Aorta (tissue), 5 donors: Measurements from ENCODE around the gene NCEH1. TPM values are rescaled to one million over a fixed set of nuclear protein-coding genes. Genes with fewer than 3 reads are reported as not detected.

Experiments
- ATAC-seq: fragments of 200-7000 bp; cut with Tn5 transposase; one replicate; pipeline ENCODE4 v1.9.1; 2022; ENCODE audit warnings: moderate library complexity; ENCODE audit not compliant: low FRiP score
- DNase-seq, 2 donors: peaks; one replicate each; pipeline ENCODE4 v3.0.0-alpha.2; 2020
- H3K27ac ChIP-seq, 2 donors: one replicate each; pipeline ENCODE4 v1.5.1; 2013; ENCODE audit warnings: low read length in 2 of 2, mild to moderate bottlenecking in 2 of 2, moderate library complexity in 2 of 2, control low read depth in 1 of 2, inconsistent platforms in 1 of 2, low read depth in 1 of 2
- H3K27me3 ChIP-seq, 2 donors: one replicate each; pipeline ENCODE4 v1.6.1; 2013; ENCODE audit warnings: control low read depth in 1 of 2, low read length in 1 of 2, mild to moderate bottlenecking in 1 of 2, moderate library complexity in 1 of 2; ENCODE audit not compliant: insufficient read depth in 2 of 2, control insufficient read depth in 1 of 2
- H3K36me3 ChIP-seq, 2 donors: one replicate each; pipeline ENCODE4 v1.6.1; 2013; ENCODE audit warnings: control low read depth in 1 of 2, low read length in 1 of 2, mild to moderate bottlenecking in 1 of 2; ENCODE audit not compliant: insufficient read depth in 2 of 2, control insufficient read depth in 1 of 2
- H3K4me1 ChIP-seq, 2 donors: one replicate each; pipeline ENCODE4 v1.6.1; 2013; ENCODE audit warnings: low read length in 2 of 2, control low read depth in 1 of 2, mild to moderate bottlenecking in 1 of 2, moderate library complexity in 1 of 2; ENCODE audit not compliant: insufficient read depth in 2 of 2, control insufficient read depth in 1 of 2
- H3K4me3 ChIP-seq, 2 donors: one replicate each; pipeline ENCODE4 v1.5.1; 2013; ENCODE audit warnings: low read length in 2 of 2, control low read depth in 1 of 2, mild to moderate bottlenecking in 1 of 2
- H3K9me3 ChIP-seq: one replicate; pipeline ENCODE4 v1.6.1; 2013; ENCODE audit warnings: mild to moderate bottlenecking, low read length; ENCODE audit not compliant: control insufficient read depth
- WGBS, 2 donors: extraction: QIAGEN DNeasy Blood & Tissue Kit; methylation state at CpG; one replicate each; pipeline ENCODE4 v1.1.7; 2013; 5-methylcytosine and 5-hydroxymethylcytosine counted together
- intact Hi-C, 2 donors: fragments of 100-400 bp; cut with DNase I; formaldehyde crosslinking; loops; one replicate each; pipeline versions ENCODE4 v1.14.2 to v1.15.0; 2022
- polyA plus RNA-seq, 2 donors: library from polyadenylated mRNA; stranded (reverse); fragments of 200-250 nt; gene quantifications; one replicate each; pipeline ENCODE4 v1.2.3, GENCODE V29; 2013
- total RNA-seq, 2 donors: library from RNA; stranded (reverse); fragmentation: NEBNext Ultra II Directional; extraction: Animal tissue kit (Norgen Biotek cat#: 25700); gene quantifications; one replicate each; pipeline ENCODE4 v1.2.1, GENCODE V29; 2021
- donor health status: healthy with polysubstance abuse.
- donor health status: Bipolar disorder and iron deficiency.
- donor health status: DM: no; HTN: no; CAD: no.
- donor health status: DM: no; HTN: no; CAD: no.
- donor health status: DM: yes; HTN: yes; CAD: no.

The NCEH1 gene
- total and polyA plus RNA-seq, 4 donors: 2.3 to 12.5 (median 6.5) TPM

- DNase-seq: no peak
- intact Hi-C loops: no loop called here
- WGBS, 2 donors: 73 to 87% methylated on average over 14 of the region's 14 CpGs
- ATAC-seq: no peak
- no peaks in the 10 kb centered on the region for H3K9me3 ChIP-seq
- H3K36me3 ChIP-seq: peaks cover 0 to 6% of the 10 kb centered on the region in 2 donors
- no peak overlapping the region for H3K4me3 ChIP-seq
- H3K27ac ChIP-seq: no peak overlapping the region
- H3K4me1 ChIP-seq: peaks cover 0 to 3% of the 10 kb centered on the region in 2 donors
- H3K27me3 ChIP-seq: no peaks in the 10 kb centered on the region
Observed at GRCh38 chr3:172647823-172648222, 63.0 kb downstream of the NCEH1 start.

GRCh38 chr3:172647080-172647479, 63.8 kb downstream of the NCEH1 start:
- Histone ChIP-seq H3K27me3 (no peaks in the 10 kb centered on the region), H3K4me3 (no peak overlapping the region), H3K9me3 (no peaks in the 10 kb centered on the region), H3K27ac (no peak overlapping the region), H3K36me3 (peaks cover 0 to 6% of the 10 kb centered on the region in 2 donors), H3K4me1 (peaks cover 0 to 3% of the 10 kb centered on the region in 2 donors)
- ATAC-seq (no peak), DNase-seq (no peak)
- 33 to 48% methylated on average over 3 of the region's 3 CpGs for WGBS, 2 donors
- intact Hi-C loops: no loop called here

- intact Hi-C loops: no loop called here
- 45 to 49% methylated on average over 5 of the region's 5 CpGs for WGBS, 2 donors
- no peak for DNase-seq
- H3K9me3 ChIP-seq: no peaks in the 10 kb centered on the region
- peaks cover 0 to 3% of the 10 kb centered on the region in 2 donors for H3K4me1 ChIP-seq
- no peaks in the 10 kb centered on the region for H3K27me3 ChIP-seq
- ATAC-seq: no peak
- no peak overlapping the region for H3K4me3 ChIP-seq
- H3K36me3 ChIP-seq: peaks cover 0 to 6% of the 10 kb centered on the region in 2 donors
- H3K27ac ChIP-seq: no peak overlapping the region
Observed at GRCh38 chr3:172646439-172647015, 64.3 kb downstream of the NCEH1 start.

- H3K9me3 ChIP-seq: no peaks in the 10 kb centered on the region
- no peaks in the 10 kb centered on the region for H3K27me3 ChIP-seq
- peaks cover 0 to 3% of the 10 kb centered on the region in 2 donors for H3K4me1 ChIP-seq
- no peak for ATAC-seq
- WGBS, 2 donors: 96 to 97% methylated on average over 3 of the region's 3 CpGs
- peaks cover 0 to 6% of the 10 kb centered on the region in 2 donors for H3K36me3 ChIP-seq
- H3K27ac ChIP-seq: no peak overlapping the region
- DNase-seq: no peak
- intact Hi-C loops: no loop called here
- H3K4me3 ChIP-seq: no peak overlapping the region
Observed at GRCh38 chr3:172644258-172644657, 66.6 kb downstream of the NCEH1 start.

- WGBS, 2 donors: 66% methylated on average over 5 of the region's 5 CpGs
- Histone ChIP-seq H3K9me3 (no peaks in the 10 kb centered on the region), H3K27ac (no peak overlapping the region), H3K4me3 (no peak overlapping the region), H3K27me3 (no peaks in the 10 kb centered on the region), H3K36me3 (peaks cover 0 to 6% of the 10 kb centered on the region in 2 donors), H3K4me1 (peaks cover 0 to 3% of the 10 kb centered on the region in 2 donors)
- intact Hi-C loops: no loop called here
- ATAC-seq (no peak), DNase-seq (no peak)
Observed at GRCh38 chr3:172643506-172644179, 67.2 kb downstream of the NCEH1 start.

- H3K4me3 ChIP-seq: no peak overlapping the region
- H3K4me1 ChIP-seq: no peaks in the 10 kb centered on the region
- DNase-seq (no peak), ATAC-seq (peak; percentile 33)
- WGBS, 2 donors: 86 to 90% methylated on average over 5 of the region's 5 CpGs
- no peaks in the 10 kb centered on the region for H3K27me3 ChIP-seq
- H3K9me3 ChIP-seq: no peaks in the 10 kb centered on the region
- intact Hi-C loops: no loop called here
- no peak overlapping the region for H3K27ac ChIP-seq
- peaks cover 0 to 6% of the 10 kb centered on the region in 2 donors for H3K36me3 ChIP-seq
Observed at GRCh38 chr3:172641291-172641690, 69.6 kb downstream of the NCEH1 start.

GRCh38 chr3:172640751-172641150, 70.1 kb downstream of the NCEH1 start:
- Histone ChIP-seq H3K9me3 (no peaks in the 10 kb centered on the region), H3K27ac (no peak overlapping the region), H3K4me1 (no peaks in the 10 kb centered on the region), H3K27me3 (no peaks in the 10 kb centered on the region), H3K4me3 (no peak overlapping the region), H3K36me3 (peaks cover 0 to 6% of the 10 kb centered on the region in 2 donors)
- DNase-seq (no peak), ATAC-seq (no peak)
- intact Hi-C loops: no loop called here
- 95 to 96% methylated on average over 5 of the region's 5 CpGs for WGBS, 2 donors

- 76 to 85% methylated on average over 3 of the region's 3 CpGs for WGBS, 2 donors
- H3K27me3 ChIP-seq: no peaks in the 10 kb centered on the region
- H3K4me3 ChIP-seq: no peak overlapping the region
- intact Hi-C loops: no loop called here
- no peak for DNase-seq
- peaks cover 0 to 9% of the 10 kb centered on the region in 2 donors for H3K36me3 ChIP-seq
- no peaks in the 10 kb centered on the region for H3K4me1 ChIP-seq
- ATAC-seq: no peak
- H3K27ac ChIP-seq: no peak overlapping the region
- H3K9me3 ChIP-seq: no peaks in the 10 kb centered on the region
Observed at GRCh38 chr3:172635588-172635987, 75.3 kb downstream of the NCEH1 start.

- 14 to 17% methylated on average over 3 of the region's 3 CpGs for WGBS, 2 donors
- Histone ChIP-seq H3K4me1 (no peaks in the 10 kb centered on the region), H3K27me3 (no peaks in the 10 kb centered on the region), H3K27ac (no peak overlapping the region), H3K4me3 (no peak overlapping the region), H3K36me3 (peaks cover 0 to 9% of the 10 kb centered on the region in 2 donors), H3K9me3 (no peaks in the 10 kb centered on the region)
- DNase-seq (no peak), ATAC-seq (no peak)
- intact Hi-C loops: no loop called here
Observed at GRCh38 chr3:172634948-172635347, 75.9 kb downstream of the NCEH1 start.
